Lower lobe of right lung (tissue), 2 donors: Measurements from ENCODE around the gene FRMD4A. TPM values are rescaled to one million over a fixed set of nuclear protein-coding genes. Genes with fewer than 3 reads are reported as not detected.

ENCODE experiments used
- ATAC-seq, 2 donors: fragments of 200-7000 bp; cut with Tn5 transposase; one replicate each; pipeline ENCODE4 v1.9.1; 2020 to 2022; ENCODE audit warnings: mild to moderate bottlenecking in 2 of 2, moderate library complexity in 2 of 2
- DNase-seq: peaks from one replicate; pipeline ENCODE4 v3.0.0-alpha.2; 2020
- H3K27ac ChIP-seq: fragments of 200-600 bp; one replicate; pipeline ENCODE4 v1.8.0; 2022
- H3K27me3 ChIP-seq: fragments of 200-600 bp; one replicate; pipeline ENCODE4 v1.8.0; 2022; ENCODE audit warnings: low read depth
- H3K36me3 ChIP-seq: fragments of 200-600 bp; one replicate; pipeline ENCODE4 v1.8.0; 2022; ENCODE audit warnings: mild to moderate bottlenecking
- H3K4me1 ChIP-seq: fragments of 200-600 bp; one replicate; pipeline ENCODE4 v1.8.0; 2022
- H3K4me3 ChIP-seq: fragments of 200-600 bp; one replicate; pipeline ENCODE4 v1.8.0; 2022; ENCODE audit warnings: mild to moderate bottlenecking
- H3K9me3 ChIP-seq: fragments of 200-600 bp; one replicate; pipeline ENCODE4 v1.8.0; 2022
- intact Hi-C: fragments of 100-400 bp; cut with DNase I; formaldehyde crosslinking; loops from one replicate; pipeline ENCODE4 v1.11.0; 2022
- total RNA-seq: library from RNA; stranded (reverse); fragmentation: NEBNext Ultra II Directional; extraction: Animal tissue kit (Norgen Biotek cat#: 25700); gene quantifications from one replicate; pipeline ENCODE4 v1.2.1, GENCODE V29; 2021
- TF ChIP-seq, protein P1 (sequence below): fragments of 200-600 bp; IDR thresholded peaks from one replicate; pipeline ENCODE4 v1.8.0; 2022; ENCODE audit warnings: antibody characterized with exemption, mild to moderate bottlenecking
- donor health status: DM: no; HTN: yes; CAD: no; lungs with severe emphysema.

Gene FRMD4A
- total RNA-seq, 1 donor from 2014 or later = 64.8 TPM

DNA sequence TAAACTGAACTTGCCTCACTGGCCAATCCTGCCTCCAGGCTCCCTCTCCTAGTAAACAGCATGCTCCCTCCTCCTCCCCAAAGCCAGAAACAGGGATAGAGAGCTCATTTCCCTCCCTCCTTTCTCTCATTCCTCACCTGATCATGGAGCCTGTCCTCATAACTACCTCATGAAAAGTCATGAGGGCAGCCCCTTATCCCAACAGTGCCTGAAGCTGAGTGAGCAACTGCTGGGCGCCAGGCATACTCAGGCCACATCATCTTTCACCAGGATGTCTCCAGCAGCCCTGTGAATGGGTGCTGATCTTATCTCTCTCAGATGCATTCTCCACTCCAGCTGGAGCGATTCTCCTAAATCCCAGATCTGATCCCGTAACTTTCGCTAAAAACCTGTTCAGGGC lies 436.8 kb downstream of the FRMD4A start:
- Histone ChIP-seq H3K4me1 (peaks cover 7% of the 10 kb centered on the region), H3K27me3 (peaks cover 9% of the 10 kb centered on the region), H3K4me3 (no peak overlapping the region), H3K27ac (no peak overlapping the region), H3K9me3 (no peaks in the 10 kb centered on the region), H3K36me3 (no peaks in the 10 kb centered on the region)
- no peak for ATAC-seq
- intact Hi-C loops = no loop called here
- DNase-seq = no peak
- TF ChIP-seq, protein P1, sequence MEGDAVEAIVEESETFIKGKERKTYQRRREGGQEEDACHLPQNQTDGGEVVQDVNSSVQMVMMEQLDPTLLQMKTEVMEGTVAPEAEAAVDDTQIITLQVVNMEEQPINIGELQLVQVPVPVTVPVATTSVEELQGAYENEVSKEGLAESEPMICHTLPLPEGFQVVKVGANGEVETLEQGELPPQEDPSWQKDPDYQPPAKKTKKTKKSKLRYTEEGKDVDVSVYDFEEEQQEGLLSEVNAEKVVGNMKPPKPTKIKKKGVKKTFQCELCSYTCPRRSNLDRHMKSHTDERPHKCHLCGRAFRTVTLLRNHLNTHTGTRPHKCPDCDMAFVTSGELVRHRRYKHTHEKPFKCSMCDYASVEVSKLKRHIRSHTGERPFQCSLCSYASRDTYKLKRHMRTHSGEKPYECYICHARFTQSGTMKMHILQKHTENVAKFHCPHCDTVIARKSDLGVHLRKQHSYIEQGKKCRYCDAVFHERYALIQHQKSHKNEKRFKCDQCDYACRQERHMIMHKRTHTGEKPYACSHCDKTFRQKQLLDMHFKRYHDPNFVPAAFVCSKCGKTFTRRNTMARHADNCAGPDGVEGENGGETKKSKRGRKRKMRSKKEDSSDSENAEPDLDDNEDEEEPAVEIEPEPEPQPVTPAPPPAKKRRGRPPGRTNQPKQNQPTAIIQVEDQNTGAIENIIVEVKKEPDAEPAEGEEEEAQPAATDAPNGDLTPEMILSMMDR = no peak

DNA sequence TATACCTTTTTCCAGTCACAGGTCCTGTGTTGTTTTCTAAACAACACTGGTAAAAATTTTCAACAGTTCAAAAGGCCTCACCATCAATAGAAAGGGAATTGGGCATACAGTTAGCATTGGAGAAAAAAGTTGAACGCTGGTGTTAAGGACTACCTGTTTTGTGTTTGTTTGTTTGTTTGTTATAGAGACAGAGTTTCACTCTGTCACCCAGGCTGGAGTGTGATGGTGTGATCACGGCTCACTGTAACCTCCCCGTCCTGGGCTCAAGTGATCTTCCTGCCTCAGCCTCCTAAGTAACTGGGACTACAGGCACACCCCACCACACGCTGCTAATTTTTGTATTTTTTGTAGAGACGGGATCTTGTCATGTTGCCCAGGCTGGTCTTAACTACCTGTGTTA lies 437.9 kb downstream of the FRMD4A start:
- Histone ChIP-seq H3K27me3 (peaks cover 9% of the 10 kb centered on the region), H3K36me3 (no peaks in the 10 kb centered on the region), H3K4me3 (no peak overlapping the region), H3K4me1 (peaks cover 13% of the 10 kb centered on the region), H3K9me3 (no peaks in the 10 kb centered on the region), H3K27ac (no peak overlapping the region)
- ATAC-seq (no peak), DNase-seq (no peak)
- TF ChIP-seq, protein P1 = no peak
- intact Hi-C loops = no loop called here

DNA sequence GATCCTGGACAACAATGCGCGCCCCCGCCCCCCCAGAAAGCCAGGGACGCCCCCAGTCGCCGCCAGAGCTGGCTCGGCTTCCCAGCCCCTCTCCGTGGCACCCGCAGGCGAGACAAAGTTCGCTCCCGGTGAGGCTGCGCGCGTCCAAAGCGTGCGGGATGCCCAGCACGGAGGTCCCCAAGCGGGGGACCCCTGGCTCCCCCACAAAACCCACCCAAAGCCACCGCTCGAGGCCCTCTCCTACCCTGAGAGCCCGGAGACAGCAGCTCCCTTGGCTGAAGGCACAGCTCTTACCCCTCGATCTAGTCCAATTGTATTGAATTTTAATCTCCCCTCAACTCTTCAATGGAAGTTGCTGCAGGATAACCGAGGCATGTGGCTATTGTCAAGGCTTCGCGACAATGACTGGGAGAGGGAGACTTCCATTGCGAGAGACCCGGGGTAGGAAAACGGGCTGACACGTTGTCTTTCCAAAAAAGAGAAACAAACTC lies 438.7 kb downstream of the FRMD4A start:
- intact Hi-C loops = no loop called here
- peak overlapping the region; percentile 76 for H3K27ac ChIP-seq

DNA sequence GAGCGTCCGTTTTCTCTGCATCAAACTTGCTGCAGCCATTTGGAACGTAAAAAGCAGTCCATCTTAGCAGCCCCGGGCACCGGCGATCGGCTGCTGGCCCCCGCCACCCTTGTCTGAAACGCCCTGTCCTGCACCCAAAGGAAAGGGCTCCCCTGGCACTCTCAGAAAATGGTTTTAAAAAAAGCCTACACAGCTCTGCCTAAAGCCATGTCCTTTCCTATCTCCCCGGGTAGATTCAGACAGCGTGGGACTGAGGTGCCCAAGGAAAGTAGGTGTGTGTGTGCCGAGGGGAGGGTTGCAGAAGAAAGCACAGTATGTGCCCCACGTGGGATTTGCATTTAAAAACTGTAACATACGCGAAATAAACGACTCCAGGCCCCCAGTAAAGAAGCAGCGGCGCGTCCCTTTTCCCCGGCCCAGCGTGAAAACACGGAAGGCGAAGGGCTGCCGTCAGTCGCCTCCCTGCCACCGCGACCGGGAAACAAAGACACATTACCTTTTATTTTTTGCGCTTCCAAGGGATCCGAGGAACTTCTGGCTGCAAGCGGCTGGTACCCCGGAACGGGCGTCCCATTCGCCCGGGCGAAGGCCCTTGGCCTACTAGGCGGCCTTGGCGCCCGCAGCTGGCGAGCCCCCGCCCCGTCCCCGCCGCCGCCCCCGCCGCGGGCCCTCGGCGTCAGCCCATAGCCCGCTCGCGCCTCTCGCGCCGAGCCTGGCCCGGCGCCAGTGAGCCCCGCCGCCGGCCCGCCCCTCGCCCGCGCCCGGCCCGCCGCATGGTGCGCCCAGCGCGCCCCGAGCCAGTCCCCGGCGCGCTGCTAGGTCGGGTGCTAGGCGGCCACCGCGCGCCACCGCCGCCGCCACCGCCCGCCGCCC lies 439.4 kb downstream of the FRMD4A start:
- intact Hi-C loops = no loop called here
- H3K4me3 ChIP-seq = peak overlapping the region; percentile 60
- H3K9me3 ChIP-seq = no peaks in the 10 kb centered on the region
- no peaks in the 10 kb centered on the region for H3K36me3 ChIP-seq
- H3K27me3 ChIP-seq = peaks cover 9% of the 10 kb centered on the region
- DNase-seq (peak; percentile 63), ATAC-seq (peak; percentile 59 to 73)
- H3K27ac ChIP-seq = peak overlapping the region; percentile 80
- TF ChIP-seq, protein P1 = no peak
- H3K4me1 ChIP-seq = peaks cover 13% of the 10 kb centered on the region

More for the DNA sequence above, 438.7 kb downstream of the FRMD4A start:
- DNase-seq (no peak), ATAC-seq (peak in 1 of 2 donors; percentile 5)
- no peaks in the 10 kb centered on the region for H3K9me3 ChIP-seq
- H3K4me3 ChIP-seq = peak overlapping the region; percentile 60
- TF ChIP-seq, protein P1 = no peak
- peaks cover 13% of the 10 kb centered on the region for H3K4me1 ChIP-seq
- no peaks in the 10 kb centered on the region for H3K36me3 ChIP-seq
- H3K27me3 ChIP-seq = peaks cover 9% of the 10 kb centered on the region

DNA sequence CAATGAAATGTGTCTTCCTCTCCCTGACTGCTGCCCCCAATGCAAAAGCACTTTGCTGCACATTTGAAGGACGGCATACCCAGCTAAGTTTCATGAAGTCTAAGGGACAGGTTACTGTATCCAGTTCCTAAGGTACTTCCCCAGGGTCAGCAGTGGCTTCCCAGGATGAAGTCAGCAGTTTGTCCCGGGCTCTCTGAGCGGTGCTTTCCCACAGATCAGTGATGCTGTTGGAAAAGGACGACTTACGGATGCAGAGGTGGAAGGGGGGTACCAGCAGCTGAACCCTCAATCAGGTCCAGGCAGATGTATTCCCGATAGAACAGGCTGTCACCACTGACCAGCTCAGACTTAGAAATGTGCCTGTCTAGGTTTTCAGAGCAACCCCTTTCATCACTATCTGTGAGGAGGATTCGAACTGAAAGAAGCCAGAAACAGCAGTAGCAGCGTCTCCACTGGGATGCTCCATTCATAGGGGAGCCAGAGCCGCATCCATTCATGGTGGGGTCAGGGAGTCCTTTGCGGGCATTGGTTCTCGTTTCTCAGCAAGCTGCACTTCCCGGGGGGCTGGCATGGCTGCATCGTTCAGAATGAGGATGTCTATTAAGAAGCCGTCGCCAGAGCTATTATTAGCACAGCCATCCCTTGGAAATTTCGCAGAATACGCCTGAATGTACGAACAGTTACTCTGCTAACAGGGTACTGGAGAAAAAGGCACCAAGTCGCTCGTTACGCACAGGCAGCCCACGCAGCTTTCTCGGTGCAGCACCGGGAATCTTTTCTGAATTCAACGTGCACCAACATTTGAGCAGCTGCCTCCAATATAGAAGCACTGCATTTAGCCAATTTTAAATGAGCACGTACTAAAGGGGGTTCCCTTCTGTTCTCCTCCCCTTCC lies 440.2 kb downstream of the FRMD4A start:
- DNase-seq (peak; percentile 73), ATAC-seq (peak; percentile 54 to 57)
- Histone ChIP-seq H3K27ac (peak overlapping the region; percentile 80), H3K4me1 (peaks cover 13% of the 10 kb centered on the region), H3K4me3 (peak overlapping the region; percentile 60), H3K27me3 (peaks cover 9% of the 10 kb centered on the region), H3K9me3 (no peaks in the 10 kb centered on the region), H3K36me3 (no peaks in the 10 kb centered on the region)
- intact Hi-C loops = no loop called here
- TF ChIP-seq, protein P1 = no peak
